ENCODE results near the gene LRRC2. TPM values are rescaled to one million over a fixed set of nuclear protein-coding genes. Genes with fewer than 3 reads are reported as not detected.

Gene LRRC2
- total RNA-seq, 3 donors from 2014 or later: 1.8 to 2.8 (median 2.5) TPM

GRCh38 chr3:46603446-46604046 is 37.4 kb upstream of the LRRC2 start:
- no peak overlapping the region for H3K4me3 ChIP-seq
- no peaks in the 10 kb centered on the region for H3K4me1 ChIP-seq (ENCODE audit: low read depth)
- no peak for TF ChIP-seq CTCF (IDR thresholded peaks at IDR 0.05)
- no peaks in the 10 kb centered on the region for H3K36me3 ChIP-seq (ENCODE audit: low read depth)
- DNase-seq: no peak
- ATAC-seq: no peak
- intact Hi-C loops (cut with DNase I, micrococcal nuclease): no loop called here
- no peaks in the 10 kb centered on the region for H3K9me3 ChIP-seq

GRCh38 chr3:46599590-46599989 is 33.5 kb upstream of the LRRC2 start:
- ATAC-seq: no peak
- H3K36me3 ChIP-seq (ENCODE audit: low read depth): no peaks in the 10 kb centered on the region
- DNase-seq: no peak
- no peak overlapping the region for H3K4me3 ChIP-seq
- TF ChIP-seq CTCF (IDR thresholded peaks at IDR 0.05): no peak
- intact Hi-C loops (cut with DNase I, micrococcal nuclease): no loop called here
- H3K9me3 ChIP-seq: no peaks in the 10 kb centered on the region
- H3K4me1 ChIP-seq (ENCODE audit: low read depth): no peaks in the 10 kb centered on the region

- Histone ChIP-seq H3K4me3 (no peak overlapping the region), H3K36me3 (ENCODE audit: low read depth) (no peaks in the 10 kb centered on the region), H3K9me3 (no peaks in the 10 kb centered on the region), H3K4me1 (ENCODE audit: low read depth) (no peaks in the 10 kb centered on the region)
- intact Hi-C loops (cut with DNase I, micrococcal nuclease): no loop called here
- DNase-seq (no peak), ATAC-seq (no peak)
- no peak for TF ChIP-seq CTCF (IDR thresholded peaks at IDR 0.05)
These were observed 29.8 kb upstream of the LRRC2 start for GRCh38 chr3:46595819-46596314.

DNA sequence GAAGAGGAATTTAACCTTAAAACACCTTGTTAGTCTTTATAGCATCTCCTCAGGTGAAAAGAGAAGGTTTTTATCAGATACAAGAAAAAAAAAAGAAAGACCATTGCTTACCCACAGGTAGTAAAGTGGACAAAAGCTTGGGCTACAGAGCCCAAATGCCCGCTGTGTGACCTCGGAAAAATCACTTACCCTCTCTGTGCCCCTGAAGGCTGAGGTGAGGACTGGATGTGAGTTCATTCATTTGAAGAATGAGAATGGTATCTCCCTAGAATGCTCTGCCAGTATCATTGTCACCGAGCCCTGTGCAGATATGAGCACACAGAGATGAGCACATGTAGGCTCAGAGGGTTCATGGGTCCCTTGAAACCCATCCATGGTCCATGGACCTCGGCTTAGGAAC is 28.6 kb upstream of the LRRC2 start:
- TF ChIP-seq CTCF (IDR thresholded peaks at IDR 0.05): no peak
- intact Hi-C loops (cut with DNase I, micrococcal nuclease): no loop called here
- H3K4me3 ChIP-seq: no peak overlapping the region
- H3K4me1 ChIP-seq (ENCODE audit: low read depth): no peaks in the 10 kb centered on the region
- DNase-seq (no peak), ATAC-seq (no peak)
- H3K36me3 ChIP-seq (ENCODE audit: low read depth): no peaks in the 10 kb centered on the region
- no peaks in the 10 kb centered on the region for H3K9me3 ChIP-seq

- Histone ChIP-seq H3K36me3 (ENCODE audit: low read depth) (no peaks in the 10 kb centered on the region), H3K4me1 (ENCODE audit: low read depth) (no peaks in the 10 kb centered on the region), H3K9me3 (no peaks in the 10 kb centered on the region), H3K4me3 (no peak overlapping the region)
- ATAC-seq (no peak), DNase-seq (no peak)
- no peak for TF ChIP-seq CTCF (IDR thresholded peaks at IDR 0.05)
- intact Hi-C loops (cut with DNase I, micrococcal nuclease): no loop called here
These were observed 27.9 kb upstream of the LRRC2 start for GRCh38 chr3:46593979-46594378.
